K562 (cell line): ENCODE measurements around the gene CTSL. TPM values are rescaled to one million over a fixed set of nuclear protein-coding genes. Genes with fewer than 3 reads are reported as not detected.

ENCODE experiments used
- ATAC-seq: fragments of 200-7000 bp; cut with Tn5 transposase; 3 replicates; pipeline ENCODE4 v1.9.1; 2020; ENCODE audit warnings: moderate library complexity
- BruUV-seq: library from RNA; stranded (reverse); fragments of 400-500 nt; replicated peaks from 2 replicates; lab custom pipeline; 2021; lab: Mats Ljungman, UMichigan
- CTCF ChIA-PET: fragments of 300-600 bp; formaldehyde crosslinking; extraction: SDS; loops from one replicate; lab custom pipeline; 2021; ENCODE audit warnings: low intra/inter-chr PET ratio; lab: Yijun Ruan, JAX
- POLR2A ChIA-PET: fragments of 300-600, 350-650 bp; sonication (Branson Sonifier 250); formaldehyde crosslinking; extraction: SDS; loops from one replicate; lab custom pipeline; 2021; ENCODE audit warnings: antibody characterized with exemption, inconsistent platforms; lab: Yijun Ruan, JAX
- DNase-seq, 4 experiments: peaks; one replicate each; pipeline versions ENCODE4 v3.0.0 to v3.0.0-alpha.2; 2011 to 2018; ENCODE audit warnings: low spot score in 3 of 4, mixed read lengths in 3 of 4; ENCODE audit errors: extremely low read depth in 1 of 4
- FAIRE-seq: peaks from 2 replicates; lab custom pipeline; 2011; peaks lifted over from hg19 to GRCh38; lab: Jason Lieb, UNC
- H2AFZ ChIP-seq: 2 replicates; pipeline ENCODE4 v1.6.0; 2011; ENCODE audit warnings: low read depth, low read length, control low read depth, inconsistent platforms
- H3K27ac ChIP-seq: fragments of 200-600 bp; 3 replicates; pipeline ENCODE4 v1.8.0; 2011; ENCODE audit warnings: low read depth, mild to moderate bottlenecking, control low read depth, inconsistent platforms, low read length, moderate library complexity, mixed read lengths; ENCODE audit errors: extremely low read depth
- H3K27me3 ChIP-seq, 2 experiments: fragments of 300-600 bp in 1 of 2; 2 replicates in 1 of 2; 3 replicates in 1 of 2; pipeline versions ENCODE4 v1.6.0 to v1.8.0; 2011; ENCODE audit warnings: inconsistent platforms in 2 of 2, low read length in 2 of 2, mild to moderate bottlenecking in 1 of 2, mixed read lengths in 1 of 2, moderate library complexity in 1 of 2; ENCODE audit not compliant: control insufficient read depth in 2 of 2, insufficient read depth in 2 of 2
- H3K36me3 ChIP-seq: fragments of 300-600 bp; 3 replicates; pipeline ENCODE4 v1.8.0; 2011; ENCODE audit warnings: mild to moderate bottlenecking, low read length, inconsistent platforms; ENCODE audit not compliant: control insufficient read depth, insufficient read depth
- H3K4me1 ChIP-seq, 2 experiments: fragments of 200-600 bp in 1 of 2; replicated peaks in 1 of 2; 2 replicates in 1 of 2; 3 replicates in 1 of 2; pipeline versions ENCODE4 v1.5.1 to v1.8.0; 2011; ENCODE audit warnings: inconsistent platforms in 2 of 2, low read length in 2 of 2, mild to moderate bottlenecking in 1 of 2, mixed read lengths in 1 of 2, moderate library complexity in 1 of 2; ENCODE audit not compliant: control insufficient read depth in 2 of 2, insufficient read depth in 2 of 2
- H3K4me2 ChIP-seq: 2 replicates; pipeline ENCODE4 v1.6.1; 2011; ENCODE audit warnings: low read length, control low read depth, inconsistent platforms, mixed read lengths; ENCODE audit not compliant: insufficient read depth
- H3K4me3 ChIP-seq: fragments of 200-600 bp; sonication (generic), shearing (Covaris generic); 2 replicates; pipeline ENCODE4 v1.5.1; 2016; ENCODE audit warnings: control low read depth, inconsistent platforms
- H3K79me2 ChIP-seq: fragments of 200-600 bp; 3 replicates; pipeline ENCODE4 v1.8.0; 2011; ENCODE audit warnings: low read length, inconsistent platforms; ENCODE audit not compliant: control insufficient read depth, insufficient read depth
- H3K9ac ChIP-seq, 2 experiments: 2 replicates each; pipeline versions ENCODE4 v1.6.0 to v1.6.1; 2011; ENCODE audit warnings: low read depth in 2 of 2, low read length in 2 of 2, control low read depth in 1 of 2, inconsistent platforms in 1 of 2, mild to moderate bottlenecking in 1 of 2, mixed read lengths in 1 of 2; ENCODE audit not compliant: insufficient read depth in 1 of 2
- H3K9me1 ChIP-seq: one replicate; pipeline ENCODE4 v1.6.0; 2011; ENCODE audit warnings: inconsistent platforms, mild to moderate bottlenecking, low read length, moderate library complexity; ENCODE audit not compliant: control insufficient read depth, insufficient read depth
- H3K9me3 ChIP-seq: replicated peaks from 2 replicates; pipeline ENCODE4 v1.5.1; 2011; ENCODE audit warnings: low read depth, low read length, inconsistent platforms; ENCODE audit not compliant: control insufficient read depth, insufficient read depth
- H4K20me1 ChIP-seq: replicated peaks from 2 replicates; pipeline ENCODE4 v1.6.1; 2011; ENCODE audit warnings: low read length, inconsistent platforms, mixed read lengths; ENCODE audit not compliant: control insufficient read depth, insufficient read depth
- ARID4B ChIP-seq: sonication (generic); formaldehyde crosslinking; IDR thresholded peaks from 2 replicates; pipeline ENCODE4 v1.8.0; 2022; ENCODE audit warnings: mild to moderate bottlenecking, missing genetic modification reagents
- DEAF1 ChIP-seq: fragments of 450-650 bp; formaldehyde crosslinking; IDR thresholded peaks from 2 replicates; pipeline ENCODE4 v1.4.0; 2020; ENCODE audit warnings: mild to moderate bottlenecking, moderate library complexity
- MAZ ChIP-seq, 2 experiments: fragments of 450-650 bp in 1 of 2; sonication (generic) in 1 of 2; formaldehyde crosslinking; IDR thresholded peaks in 1 of 2; conservative IDR thresholded peaks in 1 of 2; 2 replicates each; pipeline versions ENCODE4 v1.4.0 to v1.5.0; 2020; ENCODE audit warnings: mild to moderate bottlenecking in 1 of 2, missing genetic modification reagents in 1 of 2
- THRA ChIP-seq: fragments of 450-650 bp; IDR thresholded peaks from 2 replicates; pipeline ENCODE4 v1.6.1; 2017; ENCODE audit warnings: mild to moderate bottlenecking, moderate library complexity
- ZFP30 ChIP-seq: fragments of 250-450 bp; sonication (Bioruptor Pico); IDR thresholded peaks from 2 replicates; pipeline ENCODE4 v1.8.0; 2022; ENCODE audit warnings: moderate library complexity, mild to moderate bottlenecking, inconsistent platforms, borderline replicate concordance
- ZNF592 ChIP-seq: fragments of 450-650 bp; IDR thresholded peaks from 2 replicates; pipeline ENCODE4 v1.6.1; 2017; ENCODE audit warnings: antibody characterized with exemption, mild to moderate bottlenecking
- WGBS: fragments of 100-300 bp; shearing (Covaris generic); methylation state at CpG from one replicate; pipeline ENCODE4 v1.1.6; 2016; ENCODE audit warnings: low coverage, mixed read lengths; ENCODE audit not compliant: insufficient coverage; ENCODE audit errors: missing lambda C conversion rate; 5-methylcytosine and 5-hydroxymethylcytosine counted together
- in situ Hi-C: fragments of 300-500 bp; cut with MboI; formaldehyde crosslinking; loops from 4 replicates; pipeline ENCODE4 v1.15.0; 2018; ENCODE audit warnings: inconsistent platforms, mixed read lengths
- intact Hi-C: fragments of 100-400 bp; cut with micrococcal nuclease; formaldehyde crosslinking; loops from 2 replicates; pipeline ENCODE4 v1.14.2; 2022
- polyA plus RNA-seq, 8 experiments: library from polyadenylated mRNA; depleted of rRNA in 4 of 8; stranded (reverse) in 5 of 8; unstranded in 3 of 8; fragments of >200 nt; fragmentation: Nextera tagmentation in 2 of 8; fragmentation: Illumina TruSeq in 1 of 8; extraction: Ambion mirVana in 2 of 8; extraction: Trizol in 1 of 8; gene quantifications; 2 replicates each; pipeline versions ENCODE4 v1.2.1 to v1.2.3, GENCODE V29; 2011 to 2014; ENCODE audit warnings: inconsistent platforms in 1 of 8, missing spikeins in 1 of 8
- total RNA-seq, 7 experiments: library from RNA; depleted of rRNA in 6 of 7; stranded (reverse); fragments of >200 nt in 6 of 7; fragmentation: Illumina TruSeq in 2 of 7; extraction: Trizol in 2 of 7; gene quantifications; 2 replicates each; pipeline versions ENCODE4 v1.2.1 to v1.2.3, GENCODE V29; 2011 to 2021; ENCODE audit warnings: low replicate concordance in 1 of 7

Gene CTSL
- total and polyA plus RNA-seq, 9 of the 15 experiments (the other 6 are each of a cell fraction or from before 2014, with no cell fraction given): 55.9 to 165 (median 93.7) TPM

GRCh38 chr9:87684627-87685219 is 41.2 kb upstream of the CTSL start:
- in situ Hi-C loops: loop anchor here (25.0 kb wide), 1 partner anchor 628 kb away; no protein-coding TSS in a partner anchor
- 0 out of 4 replicates have a peak, but pooled peaks of 1 of the 2 experiments have one; percentile 17 for TF ChIP-seq MAZ (CRISPR knock-in tag; conservative IDR thresholded peaks at IDR 0.05 in 1 of 2, IDR thresholded peaks at IDR 0.05 in 1 of 2)
- TF ChIP-seq ARID4B (CRISPR knock-in tag): no peak
- TF ChIP-seq ZNF592: peak; percentile 36; the same call in 1 of the 2 replicates
- TF ChIP-seq THRA: no peak
- no peak for TF ChIP-seq ZFP30 (CRISPR knock-in tag)
- peak; percentile 44; the same call in 1 of the 2 replicates for TF ChIP-seq DEAF1 (CRISPR knock-in tag)

More at GRCh38 chr9:87684627-87685219, 41.2 kb upstream of the CTSL start:
- no TSS peak for BruUV-seq
- ChIA-PET POLR2A (interaction anchor here (0.7 to 1.4 kb wide), 4 partner anchors 41 to 488 kb away, joined by 3 to 7 read pairs (median 3); partner anchors contain the start of gene CTSL), CTCF (interaction anchor here (1.2 to 4.1 kb wide), 3 partner anchors 126 to 348 kb away, joined by 3 to 21 read pairs (median 4); no protein-coding TSS in a partner anchor)
- no peaks in the 10 kb centered on the region for H4K20me1 ChIP-seq
- no peak overlapping the region for H3K9ac ChIP-seq
- peak; percentile 59 to 64 (median 60) for DNase-seq
- H3K36me3 ChIP-seq: peaks cover 30% of the 10 kb centered on the region; the same call in 2 of the 3 replicates
- H3K4me1 ChIP-seq: peaks cover 10 to 14% of the 10 kb centered on the region in 2 experiments; a peak in 4 of 5 replicates
- WGBS: 11% methylated on average over 11 of the region's 11 CpGs
- H3K4me2 ChIP-seq: peak overlapping the region; percentile 40; the same call in 1 of the 2 replicates
- H3K9me3 ChIP-seq: no peaks in the 10 kb centered on the region
- no peaks in the 10 kb centered on the region for H3K27me3 ChIP-seq
- H3K79me2 ChIP-seq: no peaks in the 10 kb centered on the region
- no peak overlapping the region for H3K4me3 ChIP-seq
- ATAC-seq: peak; percentile 85
- intact Hi-C loops: loop anchor here (1.0 to 10.0 kb wide), 2 partner anchors 128 to 360 kb away; no protein-coding TSS in a partner anchor
- H3K27ac ChIP-seq: no peak overlapping the region
- H2AFZ ChIP-seq: peak overlapping the region; percentile 18; the same call in 1 of the 2 replicates
- H3K9me1 ChIP-seq: no peaks in the 10 kb centered on the region
- FAIRE-seq: peak; percentile 89
